Nucleus accumbens (tissue), 56 donors: ENCODE data around the gene PTGER2.

Experiments used
- DNase-seq, 56 donors: peaks; one replicate each; lab custom pipeline; 2025; lab: John Stamatoyannopoulos, UW

PTGER2 gene

GRCh38 chr14:52333823-52334657 is 19.9 kb downstream of the PTGER2 start:
- no peak for DNase-seq

- no peak for DNase-seq
Measured at GRCh38 chr14:52336241-52336640, 22.1 kb downstream of the PTGER2 start.

GRCh38 chr14:52338051-52338681 is 24.1 kb downstream of the PTGER2 start:
- DNase-seq: no peak

GRCh38 chr14:52339262-52339661 is 25.1 kb downstream of the PTGER2 start:
- DNase-seq: no peak

GRCh38 chr14:52342849-52343596 is 28.9 kb downstream of the PTGER2 start:
- no peak for DNase-seq

- DNase-seq: no peak
Measured at GRCh38 chr14:52346778-52347177, 32.7 kb downstream of the PTGER2 start.

DNA sequence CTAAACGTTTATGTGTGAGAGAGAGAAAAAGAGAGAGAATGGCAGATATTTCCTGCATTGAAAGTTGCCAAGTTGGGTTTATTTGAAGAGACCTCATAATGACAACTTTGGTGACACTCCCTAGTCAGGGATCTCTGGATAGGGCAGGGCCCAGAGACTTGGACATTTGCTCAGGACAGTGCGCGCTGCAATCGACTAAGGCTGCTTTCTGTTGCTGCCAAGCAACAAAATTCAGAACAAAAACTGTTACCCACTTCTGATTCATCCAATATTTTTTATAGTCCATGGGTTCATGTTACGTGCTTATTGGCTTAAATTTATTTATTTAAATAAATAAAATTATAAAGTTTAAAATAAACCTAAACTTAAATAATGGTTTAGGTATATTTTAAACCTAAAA is 34.2 kb downstream of the PTGER2 start:
- DNase-seq: no peak

- DNase-seq: no peak
Measured at GRCh38 chr14:52348776-52349175, 34.7 kb downstream of the PTGER2 start.

DNA sequence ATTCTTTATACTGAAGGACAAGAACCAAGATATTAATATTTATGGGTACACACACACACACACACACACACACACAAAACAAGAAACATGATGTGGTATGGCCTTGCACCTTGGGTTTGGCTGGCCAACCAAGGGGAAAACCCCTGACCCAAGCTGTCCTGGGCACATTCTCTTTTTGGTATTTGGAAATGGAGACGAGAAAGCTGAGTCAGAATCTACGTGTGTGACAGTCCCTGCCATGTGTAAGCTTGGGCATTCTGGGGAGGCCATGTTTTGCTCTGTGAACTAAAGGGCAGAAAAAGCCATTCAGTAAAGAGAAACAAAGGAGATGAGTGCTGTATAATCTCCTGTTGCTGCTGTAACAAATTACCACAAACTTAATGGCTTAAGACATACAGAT is 35.6 kb downstream of the PTGER2 start:
- no peak for DNase-seq

- DNase-seq: no peak
Measured at GRCh38 chr14:52350445-52350844, 36.3 kb downstream of the PTGER2 start.

- DNase-seq: no peak
Measured at GRCh38 chr14:52351233-52352060, 37.3 kb downstream of the PTGER2 start.

- DNase-seq: no peak
Measured at GRCh38 chr14:52352061-52352491, 38.0 kb downstream of the PTGER2 start.

DNA sequence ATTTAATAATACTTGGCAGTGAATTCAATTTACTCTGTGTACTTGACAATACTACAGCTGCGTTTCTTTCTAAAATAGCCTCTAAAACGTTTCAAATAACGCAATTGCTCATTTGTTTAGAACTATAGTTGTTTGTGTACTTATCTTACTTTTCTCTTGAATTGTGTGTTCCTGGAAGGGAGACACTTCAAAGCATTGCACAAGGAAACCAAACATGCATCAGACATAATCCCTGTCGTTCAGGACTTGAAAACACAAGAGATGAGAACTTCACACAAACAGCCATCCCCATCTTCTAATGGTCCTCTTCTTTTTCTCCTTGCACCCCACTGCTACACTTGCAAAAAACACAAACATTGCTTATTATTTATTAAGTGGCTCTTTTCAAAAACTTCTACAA is 38.5 kb downstream of the PTGER2 start:
- DNase-seq: no peak

DNA sequence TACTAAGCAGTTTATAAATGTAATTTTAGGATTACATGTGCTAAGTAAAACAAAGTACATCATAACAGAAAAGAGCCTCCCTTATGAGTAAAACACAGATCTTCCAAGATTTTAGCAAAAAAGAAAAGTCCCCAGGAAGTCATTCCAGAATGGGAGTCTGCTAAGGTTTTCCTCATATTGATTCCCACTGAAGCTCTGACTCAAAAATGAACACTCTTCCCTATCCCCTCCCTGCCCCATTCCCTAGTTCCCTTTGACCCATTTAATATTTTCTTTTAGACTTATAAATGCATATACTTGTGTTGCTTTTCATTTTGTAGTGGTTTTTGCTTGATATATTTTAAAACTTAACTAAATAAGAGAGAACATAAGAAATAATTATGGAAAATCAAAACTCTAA is 40.1 kb downstream of the PTGER2 start:
- no peak for DNase-seq

GRCh38 chr14:52355016-52355431 is 40.9 kb downstream of the PTGER2 start:
- DNase-seq: no peak

DNA sequence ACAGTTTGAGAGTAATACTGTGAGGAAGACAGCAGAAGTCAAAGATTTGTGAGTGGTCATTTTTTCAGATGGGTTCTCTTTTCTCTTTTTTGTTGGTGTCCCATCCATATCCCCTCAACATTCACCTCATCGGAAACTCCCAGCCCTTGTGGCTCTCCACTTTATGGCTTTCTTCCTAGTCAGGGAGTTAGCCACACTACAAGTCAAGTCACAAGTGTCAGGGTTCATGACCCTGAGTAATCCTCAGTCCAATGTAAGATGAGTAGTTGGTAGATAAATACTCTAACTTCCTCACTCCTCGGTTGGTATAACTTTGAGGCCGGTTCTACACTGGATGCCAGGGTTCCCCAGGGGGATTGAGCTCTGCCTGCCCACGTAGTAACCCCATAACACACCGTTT is 41.4 kb downstream of the PTGER2 start:
- no peak for DNase-seq

DNA sequence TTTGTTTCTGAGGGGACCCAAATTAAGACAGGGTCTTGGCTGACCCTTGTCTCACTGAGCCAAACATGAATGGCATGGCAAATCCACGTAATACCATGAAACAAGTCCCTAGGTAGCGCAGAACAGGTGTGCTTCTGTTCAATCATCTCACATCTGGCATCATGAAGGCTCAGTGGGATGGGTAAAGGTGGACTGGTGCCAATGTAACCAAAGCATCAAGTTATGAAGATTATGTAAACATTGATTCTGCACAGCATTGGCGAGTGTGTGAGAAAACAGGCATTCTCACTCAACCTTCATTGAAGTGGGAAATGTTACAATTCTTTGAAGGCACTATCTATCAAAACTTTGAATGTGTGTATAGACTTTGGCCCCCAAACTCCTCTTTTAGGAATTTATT is 41.9 kb downstream of the PTGER2 start:
- no peak for DNase-seq

DNA sequence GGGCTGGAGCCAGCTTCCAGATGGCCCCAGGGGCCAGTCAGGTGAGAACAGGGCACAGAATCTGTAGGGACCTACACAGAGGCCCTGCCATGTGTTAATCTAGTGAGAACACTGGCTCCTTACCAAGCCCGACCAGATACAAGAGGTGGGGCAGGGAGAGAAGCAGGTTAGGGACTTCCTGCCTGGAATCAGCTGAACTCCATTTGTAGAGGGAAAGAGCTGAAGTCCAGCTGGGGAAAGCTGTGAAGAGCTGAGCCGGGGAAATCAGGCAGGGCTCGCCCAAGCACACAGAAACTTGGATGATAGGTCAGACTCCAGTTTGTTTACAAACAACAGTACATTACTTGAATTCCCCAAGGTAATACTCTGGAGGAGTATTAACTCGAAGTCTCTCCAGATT is 46.7 kb downstream of the PTGER2 start:
- DNase-seq: no peak

DNA sequence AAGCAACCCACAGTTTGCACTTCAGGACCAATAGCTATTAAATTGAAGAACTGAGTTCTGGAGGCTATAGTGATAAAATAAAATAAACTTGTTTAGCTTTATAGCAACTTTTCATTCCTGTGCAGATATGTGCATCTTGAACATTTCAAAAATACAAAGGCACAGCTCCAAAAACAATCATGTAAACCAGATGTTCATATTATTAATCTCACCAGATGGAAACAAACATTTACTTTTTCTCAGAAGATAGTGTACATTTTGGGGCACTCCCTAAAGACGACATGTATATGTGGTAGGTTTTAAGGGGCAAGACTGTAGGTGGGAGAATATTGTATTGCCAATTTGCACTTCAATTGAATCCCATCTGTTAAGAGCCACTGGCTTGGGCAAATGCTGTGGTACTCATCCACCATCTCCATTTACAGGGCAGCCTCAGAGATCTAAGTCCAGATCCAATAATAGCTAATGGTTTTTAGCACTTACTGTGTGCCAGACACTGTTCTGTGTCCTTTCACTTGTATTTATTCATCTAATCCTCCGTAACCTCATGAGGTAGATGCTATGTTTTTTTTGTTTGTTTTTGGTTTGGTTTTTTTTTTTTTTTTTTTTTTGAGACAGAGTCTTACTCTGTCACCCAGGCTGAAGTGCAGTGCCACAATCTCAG is 49.1 kb downstream of the PTGER2 start:
- DNase-seq: no peak

GRCh38 chr14:52363961-52364360 is 49.8 kb downstream of the PTGER2 start:
- DNase-seq: no peak
